ENCODE data around the gene ADAMTS15. TPM values are rescaled to one million over a fixed set of nuclear protein-coding genes. Genes with fewer than 3 reads are reported as not detected.

Gene ADAMTS15
- total and polyA plus RNA-seq, 10 of the 15 experiments (the other 5 are each of a cell fraction or from before 2014, with no cell fraction given): not detected

DNA sequence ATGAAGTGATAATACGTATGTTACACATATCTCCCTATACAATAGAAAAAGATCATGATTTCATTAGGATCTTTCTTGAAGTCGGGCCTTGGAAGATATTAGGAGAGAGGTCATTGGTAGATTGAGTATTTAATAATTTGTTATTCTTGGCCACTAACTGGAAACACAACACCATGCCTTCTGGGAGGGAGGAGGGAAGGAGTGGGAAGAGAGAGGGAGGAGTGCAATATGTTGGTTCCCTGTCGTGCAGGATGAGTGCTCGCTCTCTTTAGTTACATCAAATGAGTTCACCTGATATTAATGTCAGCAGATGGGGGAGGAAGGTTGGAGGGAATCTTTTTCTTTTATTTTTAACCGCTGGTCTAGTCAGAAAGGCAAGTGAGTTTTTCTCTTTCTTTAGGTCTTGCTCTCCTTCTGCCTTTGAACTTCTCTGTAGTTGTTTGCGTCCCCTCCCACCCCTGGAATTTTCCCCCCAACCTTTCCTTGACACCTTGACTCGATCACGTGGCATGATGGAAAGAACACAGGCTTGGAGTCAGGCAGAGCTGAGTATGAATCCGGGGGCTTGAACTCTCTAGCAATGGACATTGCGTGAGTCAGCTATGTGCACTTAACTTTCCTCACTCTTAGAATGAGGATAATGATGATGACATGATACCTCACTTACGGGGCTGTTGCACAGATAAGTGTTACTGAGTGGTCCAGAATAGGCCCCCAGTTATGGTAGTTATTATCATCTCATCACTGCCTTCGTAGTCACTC, 6.2 kb downstream of the ADAMTS15 start (continued):
- TF ChIP-seq WRNIP1 (IDR thresholded peaks at IDR 0.05; ENCODE audit: borderline replicate concordance, low read depth, low read length): no peak
- TF ChIP-seq SIN3A (IDR thresholded peaks at IDR 0.05; ENCODE audit: low read depth, low read length): no peak
- TF ChIP-seq, protein P1, sequence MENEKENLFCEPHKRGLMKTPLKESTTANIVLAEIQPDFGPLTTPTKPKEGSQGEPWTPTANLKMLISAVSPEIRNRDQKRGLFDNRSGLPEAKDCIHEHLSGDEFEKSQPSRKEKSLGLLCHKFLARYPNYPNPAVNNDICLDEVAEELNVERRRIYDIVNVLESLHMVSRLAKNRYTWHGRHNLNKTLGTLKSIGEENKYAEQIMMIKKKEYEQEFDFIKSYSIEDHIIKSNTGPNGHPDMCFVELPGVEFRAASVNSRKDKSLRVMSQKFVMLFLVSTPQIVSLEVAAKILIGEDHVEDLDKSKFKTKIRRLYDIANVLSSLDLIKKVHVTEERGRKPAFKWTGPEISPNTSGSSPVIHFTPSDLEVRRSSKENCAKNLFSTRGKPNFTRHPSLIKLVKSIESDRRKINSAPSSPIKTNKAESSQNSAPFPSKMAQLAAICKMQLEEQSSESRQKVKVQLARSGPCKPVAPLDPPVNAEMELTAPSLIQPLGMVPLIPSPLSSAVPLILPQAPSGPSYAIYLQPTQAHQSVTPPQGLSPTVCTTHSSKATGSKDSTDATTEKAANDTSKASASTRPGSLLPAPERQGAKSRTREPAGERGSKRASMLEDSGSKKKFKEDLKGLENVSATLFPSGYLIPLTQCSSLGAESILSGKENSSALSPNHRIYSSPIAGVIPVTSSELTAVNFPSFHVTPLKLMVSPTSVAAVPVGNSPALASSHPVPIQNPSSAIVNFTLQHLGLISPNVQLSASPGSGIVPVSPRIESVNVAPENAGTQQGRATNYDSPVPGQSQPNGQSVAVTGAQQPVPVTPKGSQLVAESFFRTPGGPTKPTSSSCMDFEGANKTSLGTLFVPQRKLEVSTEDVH (IDR thresholded peaks at IDR 0.05; ENCODE audit: low read depth, partially characterized antibody): no peak
- TF ChIP-seq KDM1A (IDR thresholded peaks at IDR 0.05; ENCODE audit: borderline replicate concordance): no peak
- TF ChIP-seq ATF7 (IDR thresholded peaks at IDR 0.05; ENCODE audit: low read depth): no peak
- TF ChIP-seq NBN (IDR thresholded peaks at IDR 0.05): no peak
- no peak for TF ChIP-seq POLR2AphosphoS5 (IDR thresholded peaks at IDR 0.05; ENCODE audit: low read length)
- TF ChIP-seq, protein P2, sequence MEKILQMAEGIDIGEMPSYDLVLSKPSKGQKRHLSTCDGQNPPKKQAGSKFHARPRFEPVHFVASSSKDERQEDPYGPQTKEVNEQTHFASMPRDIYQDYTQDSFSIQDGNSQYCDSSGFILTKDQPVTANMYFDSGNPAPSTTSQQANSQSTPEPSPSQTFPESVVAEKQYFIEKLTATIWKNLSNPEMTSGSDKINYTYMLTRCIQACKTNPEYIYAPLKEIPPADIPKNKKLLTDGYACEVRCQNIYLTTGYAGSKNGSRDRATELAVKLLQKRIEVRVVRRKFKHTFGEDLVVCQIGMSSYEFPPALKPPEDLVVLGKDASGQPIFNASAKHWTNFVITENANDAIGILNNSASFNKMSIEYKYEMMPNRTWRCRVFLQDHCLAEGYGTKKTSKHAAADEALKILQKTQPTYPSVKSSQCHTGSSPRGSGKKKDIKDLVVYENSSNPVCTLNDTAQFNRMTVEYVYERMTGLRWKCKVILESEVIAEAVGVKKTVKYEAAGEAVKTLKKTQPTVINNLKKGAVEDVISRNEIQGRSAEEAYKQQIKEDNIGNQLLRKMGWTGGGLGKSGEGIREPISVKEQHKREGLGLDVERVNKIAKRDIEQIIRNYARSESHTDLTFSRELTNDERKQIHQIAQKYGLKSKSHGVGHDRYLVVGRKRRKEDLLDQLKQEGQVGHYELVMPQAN (conservative IDR thresholded peaks at IDR 0.05): no peak
- TF ChIP-seq DPF2 (IDR thresholded peaks at IDR 0.05): no peak
